Fibroblast of lung (primary cell): ENCODE results near the gene OLIG2. TPM values are rescaled to one million over a fixed set of nuclear protein-coding genes. Genes with fewer than 3 reads are reported as not detected.

ENCODE experiments used
- DNase-seq, 2 donors: peaks; one replicate each; pipeline versions ENCODE4 v3.0.0 to v3.0.0-alpha.2; 2010; ENCODE audit warnings: low read depth in 2 of 2
- H2AFZ ChIP-seq: 2 replicates; pipeline ENCODE4 v1.5.1; 2012; ENCODE audit warnings: low read length, control low read depth, inconsistent platforms
- H3K27ac ChIP-seq: 2 replicates; pipeline ENCODE4 v1.5.1; 2011; ENCODE audit warnings: low read length, control low read depth; ENCODE audit not compliant: insufficient read depth
- H3K27me3 ChIP-seq: 2 replicates; pipeline ENCODE4 v1.5.1; 2011; ENCODE audit warnings: mild to moderate bottlenecking, low read length; ENCODE audit not compliant: control insufficient read depth, insufficient read depth
- H3K36me3 ChIP-seq: 2 replicates; pipeline ENCODE4 v1.5.1; 2011; ENCODE audit warnings: low read length; ENCODE audit not compliant: control insufficient read depth, insufficient read depth
- H3K4me1 ChIP-seq: 2 replicates; pipeline ENCODE4 v1.5.1; 2011; ENCODE audit warnings: low read length; ENCODE audit not compliant: control insufficient read depth, insufficient read depth; ENCODE audit errors: extremely low read depth
- H3K4me2 ChIP-seq: 2 replicates; pipeline ENCODE4 v1.5.1; 2011; ENCODE audit warnings: low read length, control low read depth; ENCODE audit not compliant: insufficient read depth; ENCODE audit errors: extremely low read depth
- H3K4me3 ChIP-seq, 4 experiments: fragments of 200-600 bp in 1 of 4; sonication (generic) in 1 of 4; replicated peaks in 1 of 4; 2 replicates each; pipeline ENCODE4 v1.5.1; 2011 to 2016; ENCODE audit warnings: low read length in 4 of 4, low read depth in 3 of 4, mild to moderate bottlenecking in 3 of 4, control low read depth in 2 of 4, inconsistent platforms in 1 of 4, mixed read lengths in 1 of 4; ENCODE audit not compliant: insufficient read depth in 1 of 4; ENCODE audit errors: control extremely low read depth in 1 of 4
- H3K79me2 ChIP-seq: 2 replicates; pipeline ENCODE4 v1.5.1; 2012; ENCODE audit warnings: mild to moderate bottlenecking, low read length, inconsistent platforms; ENCODE audit not compliant: control insufficient read depth, insufficient read depth
- H3K9ac ChIP-seq: 2 replicates; pipeline ENCODE4 v1.5.1; 2011; ENCODE audit warnings: mild to moderate bottlenecking, low read length, control low read depth; ENCODE audit not compliant: insufficient read depth
- H3K9me3 ChIP-seq: 2 replicates; pipeline ENCODE4 v1.5.1; 2012; ENCODE audit warnings: low read depth, low read length; ENCODE audit not compliant: control insufficient read depth, insufficient read depth
- H4K20me1 ChIP-seq: 2 replicates; pipeline ENCODE4 v1.5.1; 2011; ENCODE audit warnings: low read length; ENCODE audit not compliant: control insufficient read depth, insufficient read depth; ENCODE audit errors: extremely low read depth
- EZH2 ChIP-seq: IDR thresholded peaks from 2 replicates; pipeline ENCODE4 v1.5.1; 2012; ENCODE audit warnings: low read length, control low read depth, mild to moderate bottlenecking; ENCODE audit errors: missing control alignments
- polyA plus RNA-seq, 2 donors: library from polyadenylated mRNA; depleted of rRNA in 1 of 2; stranded (reverse) in 1 of 2; unstranded in 1 of 2; fragments of >200 nt; gene quantifications; 2 replicates each; pipeline ENCODE4 v1.2.1, GENCODE V29; 2011 to 2012; ENCODE audit warnings: missing spikeins in 1 of 2
- total RNA-seq: library from RNA; depleted of rRNA; stranded (reverse); fragments of >200 nt; gene quantifications from 2 replicates; pipeline ENCODE4 v1.2.1, GENCODE V29; 2014
- TF ChIP-seq, protein P1 (sequence below), 2 donors: IDR thresholded peaks in 1 of 2; conservative IDR thresholded peaks in 1 of 2; 1 replicate in 1 of 2; 2 replicates in 1 of 2; pipeline ENCODE4 v1.5.1; 2011 to 2012; ENCODE audit warnings: low read length in 2 of 2, control low read depth in 1 of 2, inconsistent platforms in 1 of 2, low read depth in 1 of 2, mild to moderate bottlenecking in 1 of 2

The OLIG2 gene
- total and polyA plus RNA-seq, 2 donors (not counting 1 experiment from before 2014, with no cell fraction given): not detected

DNA sequence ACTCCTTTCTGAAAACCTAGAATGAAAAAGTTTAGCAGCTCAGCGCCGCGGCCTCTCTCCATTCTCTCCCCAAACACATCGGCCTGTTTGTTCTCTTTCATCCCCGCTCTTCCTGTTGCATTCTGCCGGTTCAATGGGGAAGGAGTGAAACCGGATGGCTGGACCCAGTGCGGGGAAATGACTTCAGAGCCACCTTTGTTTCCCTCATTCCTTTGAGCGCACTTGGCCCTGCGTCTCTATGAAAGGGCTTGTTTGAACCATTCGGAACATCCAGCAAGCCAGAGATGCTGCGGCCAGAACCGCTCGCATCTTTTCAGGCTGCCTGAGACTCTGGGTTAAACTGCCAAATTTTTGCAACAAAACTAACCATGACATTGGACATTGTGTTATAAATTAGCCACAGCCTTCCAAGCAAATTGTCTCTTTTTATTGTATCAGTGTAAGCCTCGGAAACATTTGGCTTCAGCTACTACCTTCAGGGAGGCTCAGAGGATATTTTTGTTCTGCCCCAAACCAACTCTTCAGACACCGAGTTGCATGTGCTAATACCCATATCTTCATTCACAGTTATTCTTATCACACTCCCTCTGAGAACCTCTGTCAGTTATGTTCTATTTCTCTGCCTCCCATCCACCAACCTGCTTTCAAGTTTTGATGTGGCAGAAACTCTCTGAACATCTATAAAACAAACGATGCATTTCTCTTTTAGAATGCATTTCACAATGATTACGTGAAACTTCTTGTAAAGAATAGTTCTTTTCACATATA lies 39.1 kb downstream of the OLIG2 start:
- no peak for DNase-seq
- H3K79me2 ChIP-seq: no peaks in the 10 kb centered on the region
- no peak overlapping the region for H2AFZ ChIP-seq
- no peak overlapping the region for H3K4me2 ChIP-seq
- no peak overlapping the region for H3K9ac ChIP-seq
- H3K36me3 ChIP-seq: no peaks in the 10 kb centered on the region
- peaks cover 58% of the 10 kb centered on the region for H3K27me3 ChIP-seq
- TF ChIP-seq, protein P1, sequence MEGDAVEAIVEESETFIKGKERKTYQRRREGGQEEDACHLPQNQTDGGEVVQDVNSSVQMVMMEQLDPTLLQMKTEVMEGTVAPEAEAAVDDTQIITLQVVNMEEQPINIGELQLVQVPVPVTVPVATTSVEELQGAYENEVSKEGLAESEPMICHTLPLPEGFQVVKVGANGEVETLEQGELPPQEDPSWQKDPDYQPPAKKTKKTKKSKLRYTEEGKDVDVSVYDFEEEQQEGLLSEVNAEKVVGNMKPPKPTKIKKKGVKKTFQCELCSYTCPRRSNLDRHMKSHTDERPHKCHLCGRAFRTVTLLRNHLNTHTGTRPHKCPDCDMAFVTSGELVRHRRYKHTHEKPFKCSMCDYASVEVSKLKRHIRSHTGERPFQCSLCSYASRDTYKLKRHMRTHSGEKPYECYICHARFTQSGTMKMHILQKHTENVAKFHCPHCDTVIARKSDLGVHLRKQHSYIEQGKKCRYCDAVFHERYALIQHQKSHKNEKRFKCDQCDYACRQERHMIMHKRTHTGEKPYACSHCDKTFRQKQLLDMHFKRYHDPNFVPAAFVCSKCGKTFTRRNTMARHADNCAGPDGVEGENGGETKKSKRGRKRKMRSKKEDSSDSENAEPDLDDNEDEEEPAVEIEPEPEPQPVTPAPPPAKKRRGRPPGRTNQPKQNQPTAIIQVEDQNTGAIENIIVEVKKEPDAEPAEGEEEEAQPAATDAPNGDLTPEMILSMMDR (conservative IDR thresholded peaks at IDR 0.05 in 1 of 2, IDR thresholded peaks at IDR 0.05 in 1 of 2; ENCODE audit: low read depth in 1 of 2, low read length in 2 of 2): no peak
- TF ChIP-seq EZH2: no peak
- H3K9me3 ChIP-seq: no peaks in the 10 kb centered on the region
- H3K27ac ChIP-seq: no peak overlapping the region
- H3K4me3 ChIP-seq: no peak overlapping the region
- no peaks in the 10 kb centered on the region for H3K4me1 ChIP-seq
- no peaks in the 10 kb centered on the region for H4K20me1 ChIP-seq

DNA sequence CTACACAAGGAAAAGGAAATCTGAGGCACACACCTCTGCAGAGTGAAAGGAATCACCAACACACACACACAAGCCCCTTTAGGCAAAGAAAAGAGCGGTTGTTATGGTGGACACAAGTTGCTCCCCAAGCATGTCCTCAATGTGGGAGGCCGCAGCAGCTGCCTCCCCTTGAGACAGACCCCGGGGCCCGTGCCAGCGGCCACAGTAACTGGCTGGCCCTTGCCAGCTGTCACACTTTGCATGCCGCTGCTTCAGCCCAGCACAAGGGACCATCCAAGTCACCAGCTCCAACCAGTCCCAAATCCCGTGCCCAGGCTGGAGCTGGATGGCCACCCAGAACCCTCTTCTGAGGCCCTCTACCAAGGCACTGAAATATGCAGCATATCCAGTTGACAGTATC lies 41.3 kb downstream of the OLIG2 start:
- H3K4me3 ChIP-seq: no peak overlapping the region
- H3K27me3 ChIP-seq: peaks cover 63% of the 10 kb centered on the region
- no peak overlapping the region for H3K27ac ChIP-seq
- H3K36me3 ChIP-seq: no peaks in the 10 kb centered on the region
- H3K4me1 ChIP-seq: no peaks in the 10 kb centered on the region
- no peaks in the 10 kb centered on the region for H3K9me3 ChIP-seq
- H3K4me2 ChIP-seq: no peak overlapping the region
- H4K20me1 ChIP-seq: no peaks in the 10 kb centered on the region
- H2AFZ ChIP-seq: no peak overlapping the region
- no peak for DNase-seq
- H3K9ac ChIP-seq: no peak overlapping the region
- TF ChIP-seq, protein P1 (conservative IDR thresholded peaks at IDR 0.05 in 1 of 2, IDR thresholded peaks at IDR 0.05 in 1 of 2; ENCODE audit: low read depth in 1 of 2, low read length in 2 of 2): no peak
- TF ChIP-seq EZH2: no peak
- H3K79me2 ChIP-seq: no peaks in the 10 kb centered on the region

DNA sequence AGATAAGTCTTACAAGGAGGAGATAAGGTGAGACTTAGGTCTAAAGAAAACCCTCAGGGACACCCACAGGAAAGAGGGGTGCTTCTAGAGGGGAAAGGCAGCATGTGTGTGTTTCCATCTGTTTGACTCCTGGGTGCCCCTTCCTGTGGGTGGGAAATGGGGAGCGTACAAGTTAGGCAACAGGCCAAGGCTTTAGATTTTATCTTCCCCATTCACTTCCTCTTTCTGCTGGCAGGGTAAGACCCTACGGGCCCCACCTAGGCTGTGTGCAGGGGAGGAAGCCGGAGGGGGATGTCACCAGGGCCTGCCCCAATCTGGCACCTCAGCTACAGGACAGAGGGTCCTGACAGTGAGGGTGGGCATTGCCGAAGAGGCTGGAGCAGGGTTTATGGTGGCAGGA lies 41.7 kb downstream of the OLIG2 start:
- no peak overlapping the region for H2AFZ ChIP-seq
- no peaks in the 10 kb centered on the region for H3K4me1 ChIP-seq
- H3K4me2 ChIP-seq: no peak overlapping the region
- peaks cover 66% of the 10 kb centered on the region for H3K27me3 ChIP-seq
- no peaks in the 10 kb centered on the region for H3K9me3 ChIP-seq
- H3K9ac ChIP-seq: no peak overlapping the region
- H3K79me2 ChIP-seq: no peaks in the 10 kb centered on the region
- no peak for TF ChIP-seq EZH2
- TF ChIP-seq, protein P1 (conservative IDR thresholded peaks at IDR 0.05 in 1 of 2, IDR thresholded peaks at IDR 0.05 in 1 of 2; ENCODE audit: low read depth in 1 of 2, low read length in 2 of 2): no peak
- no peaks in the 10 kb centered on the region for H4K20me1 ChIP-seq
- H3K4me3 ChIP-seq: no peak overlapping the region
- no peaks in the 10 kb centered on the region for H3K36me3 ChIP-seq
- no peak overlapping the region for H3K27ac ChIP-seq
- no peak for DNase-seq
